ENCODE measurements around the gene NUP160.
"Not testable (repeated sequence)": the region's sequence is repeated elsewhere in the genome, so short reads cannot be mapped to it uniquely, and the experiment has no call there.

Gene NUP160

DNA sequence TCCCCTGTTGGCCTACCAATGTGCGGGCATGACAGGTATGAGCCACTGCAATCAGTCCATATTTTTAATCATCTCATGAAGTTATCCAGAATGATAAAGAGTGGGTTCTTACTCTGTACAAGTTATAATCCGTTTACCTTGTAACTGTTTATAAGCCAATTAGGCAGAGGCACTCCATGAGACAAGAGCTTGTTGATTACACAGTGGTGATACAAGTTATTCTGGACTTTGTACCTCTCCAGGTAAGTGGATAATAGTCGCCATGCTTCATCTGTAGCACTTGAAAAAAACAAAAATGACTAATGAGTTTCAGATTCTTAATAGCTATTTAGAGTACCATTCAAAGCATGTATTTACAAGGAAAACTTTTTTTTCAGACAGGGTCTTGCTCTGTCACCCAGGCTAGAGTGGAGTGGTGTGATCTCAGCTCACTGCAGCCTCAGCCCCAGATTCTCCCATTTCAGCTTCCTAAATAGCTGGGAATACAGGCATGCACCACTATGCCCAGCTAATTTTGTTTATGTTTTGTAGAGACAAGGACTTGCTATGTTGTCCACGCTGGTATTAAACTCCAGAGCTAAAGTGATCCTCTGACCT is 63.3 kb downstream of the NUP160 start:
- no peak for DNase-seq

GRCh38 chr11:47783087-47783610 is 65.0 kb downstream of the NUP160 start:
- no peak for DNase-seq

GRCh38 chr11:47778878-47779483 is 69.2 kb downstream of the NUP160 start:
- no peak for DNase-seq

GRCh38 chr11:47775240-47775869 is 72.8 kb downstream of the NUP160 start:
- DNase-seq = no peak

- no peak for DNase-seq
Observed at GRCh38 chr11:47773882-47774281, 74.3 kb downstream of the NUP160 start.

DNA sequence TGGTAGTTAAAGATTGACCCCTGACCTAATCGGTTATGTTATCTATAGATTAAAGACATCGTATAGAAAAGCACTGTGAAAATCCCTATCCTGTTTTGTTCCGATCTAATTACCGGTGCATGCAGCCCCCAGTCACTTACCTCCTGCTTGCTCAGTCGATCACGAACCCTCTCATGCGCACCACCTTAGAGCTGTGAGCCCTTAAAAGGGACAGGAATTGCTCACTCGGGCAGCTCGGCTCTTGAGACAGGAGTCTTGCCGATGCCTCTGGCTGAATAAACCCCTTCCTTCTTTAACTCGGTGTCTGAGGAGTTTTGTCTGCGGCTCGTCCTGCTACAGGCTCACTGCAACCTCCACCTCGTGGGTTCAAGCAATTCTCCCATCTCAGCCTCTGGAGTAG is 78.6 kb downstream of the NUP160 start:
- DNase-seq = not testable (repeated sequence)

- peak; percentile 10 for DNase-seq
Observed at GRCh38 chr11:47768101-47768612, 80.0 kb downstream of the NUP160 start.

DNA sequence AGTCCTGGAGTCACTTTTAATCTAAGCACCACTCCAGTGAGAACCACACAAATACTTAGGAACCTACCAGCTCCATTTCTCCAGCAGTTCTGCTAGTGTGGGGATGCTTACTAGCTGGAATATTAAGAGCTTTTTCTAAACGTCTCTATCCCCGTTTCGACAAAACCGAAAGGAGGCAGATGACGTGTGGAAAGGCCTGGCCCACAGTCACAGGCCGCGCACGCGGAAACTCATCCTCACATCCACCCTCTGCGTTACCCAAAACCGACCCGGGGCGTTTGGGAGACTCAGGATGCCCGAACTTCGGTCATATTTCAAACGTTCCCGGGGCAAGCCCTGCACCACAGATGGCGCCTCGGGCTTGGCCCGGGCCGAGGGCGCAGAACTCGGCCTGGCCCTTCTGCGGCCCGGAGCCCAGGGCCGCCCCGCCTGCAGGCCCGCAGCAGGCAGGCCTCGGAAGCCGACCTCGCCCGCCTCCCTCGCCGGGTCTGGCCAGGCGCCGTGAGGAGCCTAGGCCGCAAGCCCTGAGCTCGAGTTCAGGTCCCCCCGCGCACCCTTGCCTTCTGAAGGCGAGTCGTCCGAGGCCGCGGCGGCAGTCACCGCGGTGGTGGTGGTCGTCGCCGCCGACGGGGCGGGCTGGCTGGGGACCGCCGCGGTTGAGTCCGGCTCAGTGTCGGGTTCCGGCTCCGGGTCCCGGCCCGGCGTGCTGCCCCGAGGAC is 81.5 kb downstream of the NUP160 start:
- peak; percentile 66 for DNase-seq

GRCh38 chr11:47765086-47765485 is 83.1 kb downstream of the NUP160 start:
- DNase-seq = peak; percentile 4

DNA sequence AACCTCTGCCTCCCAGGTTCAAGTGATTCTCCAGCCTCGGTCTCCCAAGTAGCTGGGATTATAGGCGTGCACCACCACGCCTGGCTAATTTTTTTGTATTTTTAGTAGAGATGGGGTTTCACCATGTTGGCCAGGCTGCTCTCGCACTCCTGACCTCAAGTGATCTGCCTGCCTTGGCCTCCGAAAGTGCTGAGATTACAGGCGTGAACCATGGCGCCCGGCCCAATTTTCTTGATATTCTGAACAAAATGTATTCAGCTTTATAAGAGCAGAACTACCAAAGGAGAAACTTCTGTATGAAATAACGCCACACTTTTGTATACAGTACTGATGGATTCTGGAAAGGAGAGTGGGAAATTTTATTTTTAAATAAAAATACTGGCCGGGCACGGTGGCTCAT is 88.9 kb downstream of the NUP160 start:
- DNase-seq = not testable (repeated sequence)

- no peak for DNase-seq
Observed at GRCh38 chr11:47756208-47756607, 91.9 kb downstream of the NUP160 start.

DNA sequence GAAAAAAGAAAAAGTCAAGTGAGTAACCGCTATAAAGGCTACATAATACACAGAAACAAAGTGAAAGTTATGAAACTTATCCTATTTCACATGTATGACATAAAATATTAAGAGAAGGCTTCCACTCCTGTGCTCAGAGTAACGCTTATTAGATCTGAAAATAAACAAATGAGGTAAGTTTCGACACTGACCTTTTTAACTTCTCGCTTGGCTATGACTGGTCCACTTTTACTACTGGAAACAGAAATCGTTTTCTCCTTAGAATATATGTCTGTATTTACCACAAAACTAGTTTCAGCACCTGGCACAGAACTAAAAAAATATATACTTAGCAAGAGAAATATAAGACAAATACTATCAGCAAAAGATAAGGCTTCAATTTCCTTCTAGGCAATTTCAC is 97.4 kb downstream of the NUP160 start:
- DNase-seq = no peak

DNA sequence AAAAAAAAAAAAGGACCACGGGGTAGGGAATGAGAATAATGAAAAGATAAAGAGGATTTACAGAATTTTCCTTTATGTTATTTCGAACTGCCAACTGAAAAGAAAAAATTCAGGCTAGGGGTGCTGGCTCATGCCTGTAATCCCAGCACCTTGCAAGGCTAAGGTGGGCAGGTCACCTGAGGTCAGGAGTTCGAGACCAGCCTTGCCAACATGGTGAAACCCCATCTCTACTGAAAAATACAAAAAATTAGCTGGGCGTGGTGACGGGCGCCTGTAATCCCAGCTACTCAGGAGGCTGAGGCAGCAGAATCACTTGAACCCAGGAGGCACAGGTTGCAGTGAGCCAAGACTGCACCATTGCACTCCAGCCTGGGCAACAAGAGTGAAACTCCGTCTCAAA is 105.7 kb downstream of the NUP160 start:
- DNase-seq = not testable (repeated sequence)

GRCh38 chr11:47737817-47738216 is 110.3 kb downstream of the NUP160 start:
- not testable (repeated sequence) for DNase-seq

DNA sequence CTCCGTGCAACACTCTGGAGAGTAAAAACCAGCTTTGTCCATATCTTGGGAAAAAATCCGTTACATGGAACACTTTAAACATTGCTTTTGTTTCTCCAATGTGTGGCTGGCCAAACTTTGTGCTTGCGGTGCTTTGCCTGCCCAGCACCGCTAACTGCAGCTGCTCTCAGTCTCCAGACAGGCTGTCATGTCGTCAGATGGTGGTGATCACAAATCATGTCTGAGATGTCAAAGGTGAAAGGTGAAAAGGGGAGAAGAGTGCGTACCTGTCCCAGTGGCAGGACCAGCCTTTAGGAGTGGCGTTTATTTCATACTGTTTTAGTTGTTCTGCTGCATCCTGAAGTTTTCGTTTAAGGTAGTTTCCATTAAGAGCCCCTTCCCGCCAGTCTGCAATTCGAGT is 115.9 kb downstream of the NUP160 start:
- no peak for DNase-seq

DNA sequence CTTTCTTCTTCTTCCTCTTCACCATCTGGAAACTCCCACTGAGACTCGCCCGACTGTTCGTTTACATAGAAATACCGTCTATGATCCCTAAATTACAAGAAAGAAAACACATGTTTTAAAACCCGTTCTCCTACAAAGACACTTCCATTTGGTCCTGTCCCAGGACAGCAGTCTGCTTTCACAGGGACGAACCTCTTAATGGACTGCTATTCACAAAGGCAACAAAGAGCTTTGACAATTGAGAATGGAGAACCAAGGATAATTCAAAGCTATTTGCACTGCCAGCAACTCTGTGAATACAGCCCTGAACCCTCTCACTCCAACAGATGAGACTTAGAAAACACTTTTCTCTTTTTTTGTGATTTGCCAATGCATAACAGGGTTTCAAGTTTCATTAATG is 116.7 kb downstream of the NUP160 start:
- no peak for DNase-seq

Measured in RPMI8226 (cell line).